Mesenteric fat pad (tissue), 1 donor: ENCODE data around the gene MAN1B1. TPM values are rescaled to one million over a fixed set of nuclear protein-coding genes. Genes with fewer than 3 reads are reported as not detected.

Source experiments
- DNase-seq: peaks from one replicate; pipeline ENCODE4 v3.0.0-alpha.2; 2020; ENCODE audit warnings: low spot score
- total RNA-seq: library from RNA; stranded (reverse); fragmentation: NEBNext Ultra II Directional; extraction: Animal tissue kit (Norgen Biotek cat#: 25700); gene quantifications from one replicate; pipeline ENCODE4 v1.2.1, GENCODE V29; 2021
- donor health status: DM: yes; HTN: yes; CAD: no.

Gene MAN1B1
- total RNA-seq, 1 donor from 2014 or later: 33.0 TPM

DNA sequence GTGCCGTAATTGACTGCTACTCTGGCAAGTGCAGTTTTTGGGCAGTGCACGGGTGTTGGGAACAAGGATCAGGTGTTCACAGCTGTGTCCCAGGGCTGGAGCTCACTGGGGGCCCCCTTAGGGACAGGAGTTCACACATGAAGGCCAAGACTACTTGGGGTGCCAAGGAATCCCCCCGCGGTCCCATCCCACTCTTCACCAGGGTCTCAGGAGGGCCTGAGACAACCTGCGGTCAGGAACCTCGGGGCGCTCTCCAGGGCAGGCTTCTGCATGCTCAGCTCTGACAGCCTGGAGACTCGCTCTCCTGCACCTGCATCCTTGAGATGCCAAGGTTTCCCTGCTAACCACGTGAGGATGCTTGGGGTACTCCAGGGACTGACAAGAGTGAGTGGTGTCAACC lies 2.3 kb upstream of the MAN1B1 start:
- DNase-seq: no peak

DNA sequence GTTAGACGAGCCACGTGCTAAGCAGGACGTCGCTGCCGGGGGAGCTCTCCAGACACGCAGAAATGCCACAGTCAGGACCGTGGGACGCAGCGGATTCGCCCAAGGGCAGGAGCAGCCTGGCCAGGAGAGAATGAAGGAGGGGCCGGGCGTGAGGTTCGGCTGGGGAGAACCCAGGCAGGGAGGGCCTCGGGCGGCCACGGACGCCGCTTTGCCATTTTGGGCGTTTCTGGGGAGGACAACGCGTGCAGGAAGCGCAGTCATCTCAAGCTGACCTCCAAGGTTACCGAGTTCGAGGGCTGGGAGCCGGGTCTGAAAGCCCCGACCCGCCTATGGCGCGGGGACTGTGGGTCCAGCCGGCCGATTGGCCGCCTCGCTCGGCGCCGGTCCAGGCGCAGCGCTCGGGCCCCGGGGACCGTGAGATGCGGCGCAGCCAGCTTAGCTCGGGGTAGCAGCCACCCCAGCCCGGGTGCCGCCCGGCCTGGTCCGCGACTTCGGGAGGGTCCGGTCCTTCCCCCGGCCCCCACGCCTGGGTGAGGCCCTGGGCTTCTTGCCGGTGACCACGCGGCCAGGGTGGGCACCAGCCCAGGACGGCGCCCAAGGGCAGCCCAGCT lies 760 bp upstream of the MAN1B1 start:
- DNase-seq: no peak

GRCh38 chr9:137087409-137087925 lies 682 bp downstream of the MAN1B1 start:
- no peak for DNase-seq

- no peak for DNase-seq
Measured at GRCh38 chr9:137088121-137088520, 1.3 kb downstream of the MAN1B1 start.

DNA sequence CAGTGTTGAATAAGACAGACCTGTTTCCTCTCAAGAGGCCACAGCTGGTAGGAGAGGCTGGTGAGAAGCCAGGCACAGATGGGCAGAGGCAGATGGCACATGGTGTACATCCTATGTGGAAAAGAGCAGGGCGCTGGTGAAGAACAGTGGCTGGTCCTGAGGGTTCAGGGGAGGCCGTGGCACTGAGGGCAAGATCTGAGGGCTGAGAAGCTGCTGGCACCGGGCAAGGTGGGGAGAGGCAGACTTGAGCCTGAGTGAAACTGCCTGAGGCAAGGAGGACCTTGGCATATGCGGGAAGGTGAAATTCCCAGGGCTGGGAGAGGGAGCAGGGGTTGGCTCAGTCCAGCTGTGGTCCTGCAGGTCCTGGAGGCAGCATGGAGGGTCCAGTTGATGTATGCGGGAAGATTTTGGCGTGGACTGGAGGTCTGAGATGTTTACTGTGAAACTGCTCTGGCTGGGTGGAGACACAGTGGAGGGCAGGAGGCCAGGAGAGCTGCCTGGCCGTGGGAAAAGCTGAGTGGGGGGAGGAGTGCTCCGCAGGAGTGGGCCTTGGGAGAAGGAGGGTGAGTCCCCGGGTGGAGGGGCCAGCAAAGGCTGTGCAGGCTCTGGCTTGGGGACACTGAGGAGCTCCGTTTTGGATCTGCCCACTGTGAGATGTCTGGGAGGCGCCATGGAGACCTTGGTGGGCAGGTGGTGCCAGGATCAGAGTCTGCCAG lies 2.6 kb downstream of the MAN1B1 start:
- no peak for DNase-seq

DNA sequence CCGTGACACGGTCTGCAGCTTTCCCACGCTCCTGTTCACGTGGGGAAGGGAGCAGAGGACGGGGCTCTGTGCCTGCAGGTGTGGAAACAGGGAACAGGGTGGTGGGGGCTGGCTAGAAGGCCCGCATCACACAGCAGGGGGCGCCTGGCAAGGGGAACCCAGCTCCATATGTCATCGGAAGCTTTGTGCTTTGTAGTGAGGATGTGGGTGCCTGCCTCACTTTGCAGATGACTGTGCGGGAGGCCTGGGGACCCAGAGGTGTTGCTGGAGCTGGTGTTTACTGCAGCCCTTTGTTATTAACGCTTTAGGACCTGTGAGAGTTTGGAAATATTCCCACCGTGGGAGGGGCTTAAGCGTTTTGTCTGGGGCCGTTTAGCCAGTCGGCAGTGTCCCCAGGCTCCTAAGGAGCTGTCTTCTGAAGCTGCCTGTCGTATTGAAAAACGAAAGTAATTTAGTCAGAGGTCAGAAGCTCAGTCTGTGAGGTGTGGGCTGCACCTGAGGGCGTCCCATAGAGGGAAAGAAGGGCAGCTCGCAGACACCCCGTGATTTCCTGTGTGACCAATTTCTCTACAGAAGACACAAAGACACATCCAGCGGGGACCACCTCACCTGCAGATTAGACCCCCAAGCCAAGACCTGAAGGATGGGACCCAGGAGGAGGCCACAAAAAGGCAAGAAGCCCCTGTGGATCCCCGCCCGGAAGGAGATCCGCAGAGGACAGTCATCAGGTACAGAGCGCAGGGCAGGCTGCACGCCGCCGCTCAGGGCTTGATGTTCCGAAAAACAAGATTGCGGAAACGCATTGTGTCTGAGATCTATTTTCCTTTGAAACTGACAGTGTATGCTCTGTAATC lies 9.1 kb downstream of the MAN1B1 start:
- no peak for DNase-seq

- no peak for DNase-seq
Measured at GRCh38 chr9:137096785-137097546, 10.2 kb downstream of the MAN1B1 start.

GRCh38 chr9:137097761-137098462 lies 11.1 kb downstream of the MAN1B1 start:
- no peak for DNase-seq

GRCh38 chr9:137099231-137099630 lies 12.4 kb downstream of the MAN1B1 start:
- no peak for DNase-seq

GRCh38 chr9:137103206-137103999 lies 16.6 kb downstream of the MAN1B1 start:
- no peak for DNase-seq

GRCh38 chr9:137105814-137106661 lies 19.3 kb downstream of the MAN1B1 start:
- DNase-seq: no peak

GRCh38 chr9:137106662-137107250 lies 20.0 kb downstream of the MAN1B1 start:
- no peak for DNase-seq

DNA sequence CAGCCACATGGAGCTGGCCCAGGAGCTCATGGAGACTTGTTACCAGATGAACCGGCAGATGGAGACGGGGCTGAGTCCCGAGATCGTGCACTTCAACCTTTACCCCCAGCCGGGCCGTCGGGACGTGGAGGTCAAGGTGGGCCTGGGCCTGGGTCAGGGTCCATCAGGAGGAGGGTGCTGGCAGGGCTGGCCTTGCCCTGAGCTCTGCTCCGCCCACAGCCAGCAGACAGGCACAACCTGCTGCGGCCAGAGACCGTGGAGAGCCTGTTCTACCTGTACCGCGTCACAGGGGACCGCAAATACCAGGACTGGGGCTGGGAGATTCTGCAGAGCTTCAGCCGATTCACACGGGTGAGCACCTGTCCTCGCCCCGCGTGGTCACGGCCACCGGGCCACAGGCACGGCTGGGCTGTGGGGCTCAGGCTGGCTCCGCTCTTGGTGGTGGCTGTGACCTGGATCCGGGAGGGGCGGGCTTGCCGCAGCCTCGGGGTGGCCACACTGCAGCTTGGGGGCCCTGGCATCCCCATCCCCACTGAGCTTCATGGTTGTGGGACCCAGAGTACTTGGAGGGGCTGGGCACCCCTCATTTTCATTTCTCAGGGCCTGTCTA lies 20.6 kb downstream of the MAN1B1 start:
- no peak for DNase-seq

DNA sequence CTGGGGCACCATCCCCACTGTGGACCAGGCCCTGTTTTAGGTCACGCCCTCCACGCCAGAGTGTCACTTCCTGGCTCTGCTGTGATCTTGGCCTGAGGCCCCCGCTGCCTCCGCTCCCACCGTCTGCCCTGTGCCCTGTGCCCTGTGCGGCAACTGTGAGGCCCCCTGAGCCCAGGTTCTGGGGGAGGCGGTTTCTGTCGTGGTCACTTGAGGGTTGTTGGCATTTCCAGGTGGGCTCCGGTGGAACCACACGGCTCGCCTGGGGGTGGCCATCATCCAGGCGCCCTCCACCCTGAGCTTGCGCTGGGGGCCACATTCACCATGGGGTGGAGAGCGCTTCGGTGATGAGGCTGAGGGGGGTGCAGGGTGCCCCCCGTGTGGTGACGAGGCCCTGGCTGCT lies 21.2 kb downstream of the MAN1B1 start:
- no peak for DNase-seq

GRCh38 chr9:137108608-137109249 lies 21.9 kb downstream of the MAN1B1 start:
- DNase-seq: no peak

DNA sequence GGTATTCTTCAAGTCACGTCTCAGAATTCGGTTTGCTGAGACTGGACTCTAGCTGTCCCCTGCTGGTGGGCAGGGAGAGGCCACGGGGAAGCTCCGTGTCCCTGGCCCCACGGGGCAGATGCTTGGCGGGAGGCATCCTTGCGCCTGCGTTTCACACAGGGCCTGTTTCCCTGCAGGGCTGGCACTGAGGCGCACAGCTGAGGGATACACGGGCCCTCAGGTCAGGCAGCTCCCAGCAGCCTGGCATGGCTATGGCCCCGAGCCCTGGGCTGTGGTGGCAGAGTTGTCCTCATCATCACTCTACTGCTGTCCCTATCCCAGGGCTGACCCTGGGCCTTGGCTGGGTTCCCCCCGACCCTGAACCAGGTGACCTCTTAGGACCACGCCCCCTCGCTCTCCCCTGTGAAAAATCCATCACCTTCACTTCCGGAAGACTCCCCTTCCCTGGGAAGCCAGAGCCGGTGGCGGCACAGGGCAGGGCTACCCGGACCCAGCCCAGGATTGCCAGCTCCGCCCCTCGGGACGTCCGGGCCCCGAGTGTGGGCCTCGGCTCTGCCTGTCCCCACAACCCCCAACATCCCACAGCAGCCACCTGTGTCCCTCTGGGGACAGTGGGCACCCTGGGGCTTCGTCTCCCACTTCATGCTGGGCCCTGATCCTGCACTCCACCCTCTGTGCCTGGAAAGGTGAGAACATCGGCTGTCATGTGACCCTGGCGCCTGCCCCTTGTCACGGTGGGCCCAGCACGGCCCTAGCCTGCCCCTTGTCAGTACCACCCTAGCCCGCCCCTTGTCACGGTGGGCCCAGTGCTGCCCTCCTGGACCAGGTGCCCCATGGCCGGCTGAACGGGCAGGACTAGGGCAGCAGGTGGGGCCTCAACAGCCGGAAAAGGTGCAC lies 22.7 kb downstream of the MAN1B1 start:
- no peak for DNase-seq
